NCI-H1436 treated with DMSO at 0.1 percent for 48 hours (cell line): ENCODE measurements around the gene MGAT4A.

Source experiments
- DNase-seq: peaks from one replicate; lab custom pipeline; 2025; lab: John Stamatoyannopoulos, UW

Gene MGAT4A

GRCh38 chr2:98572676-98573075 lies 158.3 kb downstream of the MGAT4A start:
- DNase-seq = no peak

GRCh38 chr2:98572211-98572610 lies 158.7 kb downstream of the MGAT4A start:
- DNase-seq = no peak

- DNase-seq = no peak
Observed at GRCh38 chr2:98571796-98572195, 159.1 kb downstream of the MGAT4A start.

GRCh38 chr2:98571121-98571701 lies 159.7 kb downstream of the MGAT4A start:
- DNase-seq = no peak

- DNase-seq = no peak
Observed at GRCh38 chr2:98570356-98570755, 160.6 kb downstream of the MGAT4A start.

- no peak for DNase-seq
Observed at GRCh38 chr2:98569915-98570314, 161.0 kb downstream of the MGAT4A start.

- no peak for DNase-seq
Observed at GRCh38 chr2:98569197-98569793, 161.6 kb downstream of the MGAT4A start.
